CD14-positive monocyte (primary cell): ENCODE data around the gene AHI1. TPM values are rescaled to one million over a fixed set of nuclear protein-coding genes. Genes with fewer than 3 reads are reported as not detected.
A peak's percentile ranks its signal among the peaks of the same experiment; 100 is the strongest.

Source experiments
- DNase-seq, 3 donors: peaks; one replicate each; pipeline ENCODE4 v3.0.0-alpha.2; 2011 to 2022
- H2AFZ ChIP-seq: 2 replicates; pipeline ENCODE4 v1.6.0; 2012; ENCODE audit warnings: mild to moderate bottlenecking, low read depth, low read length, inconsistent platforms; ENCODE audit not compliant: insufficient read depth, poor library complexity, severe bottlenecking
- H3K27ac ChIP-seq, 2 donors: 1 replicate in 1 of 2; 2 replicates in 1 of 2; pipeline ENCODE4 v1.5.1; 2012 to 2013; ENCODE audit warnings: low read length in 2 of 2, control low read depth in 1 of 2, inconsistent platforms in 1 of 2, low read depth in 1 of 2, mild to moderate bottlenecking in 1 of 2
- H3K27me3 ChIP-seq, 2 donors: one replicate each; pipeline versions ENCODE4 v1.6.0 to v1.6.1; 2011 to 2013; ENCODE audit warnings: low read length in 2 of 2; ENCODE audit not compliant: control insufficient read depth in 2 of 2, insufficient read depth in 2 of 2
- H3K36me3 ChIP-seq, 2 donors: replicated peaks in 1 of 2; 1 replicate in 1 of 2; 2 replicates in 1 of 2; pipeline versions ENCODE4 v1.5.1 to v1.6.1; 2012 to 2013; ENCODE audit warnings: low read length in 2 of 2, control low read depth in 1 of 2, inconsistent platforms in 1 of 2, mild to moderate bottlenecking in 1 of 2; ENCODE audit not compliant: insufficient read depth in 2 of 2, control insufficient read depth in 1 of 2
- H3K4me1 ChIP-seq, 2 donors: 1 replicate in 1 of 2; 2 replicates in 1 of 2; pipeline versions ENCODE4 v1.5.1 to v1.6.1; 2012 to 2013; ENCODE audit warnings: low read length in 2 of 2, control low read depth in 1 of 2, inconsistent platforms in 1 of 2, mild to moderate bottlenecking in 1 of 2, moderate library complexity in 1 of 2; ENCODE audit not compliant: insufficient read depth in 2 of 2, control insufficient read depth in 1 of 2
- H3K4me2 ChIP-seq: replicated peaks from 2 replicates; pipeline ENCODE3; 2012; ENCODE audit warnings: low read length, moderate library complexity, mild to moderate bottlenecking; ENCODE audit not compliant: poor library complexity, severe bottlenecking; ENCODE audit errors: extremely low read depth
- H3K4me3 ChIP-seq, 3 experiments: fragments of 200-600 bp in 1 of 3; sonication (generic) in 1 of 3; replicated peaks in 1 of 3; 1 replicate in 2 of 3; 2 replicates in 1 of 3; pipeline ENCODE4 v1.5.1; 2011 to 2013; ENCODE audit warnings: low read length in 3 of 3, mild to moderate bottlenecking in 3 of 3, control low read depth in 2 of 3, low read depth in 2 of 3, inconsistent platforms in 1 of 3, moderate library complexity in 1 of 3
- H3K79me2 ChIP-seq: 2 replicates; pipeline ENCODE4 v1.6.0; 2012; ENCODE audit warnings: mild to moderate bottlenecking, control low read depth, inconsistent platforms, low read length, moderate library complexity; ENCODE audit not compliant: insufficient read depth
- H3K9ac ChIP-seq: 2 replicates; pipeline ENCODE4 v1.6.0; 2017; ENCODE audit warnings: low read length, mild to moderate bottlenecking; ENCODE audit not compliant: insufficient read depth, poor library complexity, severe bottlenecking
- H3K9me3 ChIP-seq, 2 donors: replicated peaks in 1 of 2; 1 replicate in 1 of 2; 2 replicates in 1 of 2; pipeline versions ENCODE4 v1.5.1 to v1.6.1; 2012 to 2013; ENCODE audit warnings: low read length in 2 of 2, control low read depth in 1 of 2; ENCODE audit not compliant: control insufficient read depth in 1 of 2, insufficient read depth in 1 of 2
- H4K20me1 ChIP-seq: 2 replicates; pipeline ENCODE4 v1.6.0; 2012; ENCODE audit warnings: mild to moderate bottlenecking, low read length, control low read depth, moderate library complexity; ENCODE audit not compliant: insufficient read depth
- H3K27ac Mint-ChIP-seq, 7 donors: one replicate each; pipeline ENCODE4 v1.8.0; 2020; ENCODE audit warnings: mild to moderate bottlenecking in 7 of 7, mixed read lengths in 7 of 7, moderate library complexity in 6 of 7, inconsistent platforms in 2 of 7
- H3K27me3 Mint-ChIP-seq, 3 donors: one replicate each; pipeline ENCODE4 v1.8.0; 2021 to 2022; ENCODE audit warnings: low read depth in 3 of 3, mild to moderate bottlenecking in 3 of 3, mixed read lengths in 3 of 3, moderate library complexity in 3 of 3, inconsistent platforms in 1 of 3
- H3K36me3 Mint-ChIP-seq, 2 donors: one replicate each; pipeline ENCODE4 v1.8.0; 2020; ENCODE audit warnings: mixed read lengths in 2 of 2, inconsistent platforms in 1 of 2, mild to moderate bottlenecking in 1 of 2
- H3K4me1 Mint-ChIP-seq: one replicate; pipeline ENCODE4 v1.8.0; 2020; ENCODE audit warnings: mild to moderate bottlenecking, mixed read lengths
- H3K4me3 Mint-ChIP-seq, 2 donors: one replicate each; pipeline ENCODE4 v1.8.0; 2020; ENCODE audit warnings: mild to moderate bottlenecking in 2 of 2, mixed read lengths in 2 of 2, moderate library complexity in 1 of 2
- H3K9me3 Mint-ChIP-seq, 7 donors: one replicate each; pipeline ENCODE4 v1.8.0; 2020 to 2022; ENCODE audit warnings: mixed read lengths in 7 of 7, mild to moderate bottlenecking in 6 of 7, moderate library complexity in 6 of 7, inconsistent platforms in 2 of 7
- WGBS: methylation state at CpG from one replicate; pipeline ENCODE4 v1.1.5; 2013; ENCODE audit warnings: missing lambda C conversion rate; ENCODE audit not compliant: insufficient coverage; 5-methylcytosine and 5-hydroxymethylcytosine counted together
- intact Hi-C, 2 donors: fragments of 100-400 bp; cut with micrococcal nuclease; formaldehyde crosslinking; loops; one replicate each; pipeline versions ENCODE4 v1.15.0 to v1.15.1; 2023
- polyA plus RNA-seq, 3 donors: library from polyadenylated mRNA; depleted of rRNA in 1 of 3; unstranded in 2 of 3; stranded (reverse) in 1 of 3; fragments of 300-500 nt in 2 of 3; fragments of >200 nt in 1 of 3; fragmentation: Illumina TruSeq in 2 of 3; gene quantifications; 1 replicate in 2 of 3; 2 replicates in 1 of 3; pipeline ENCODE4 v1.2.3, GENCODE V29; 2012 to 2021
- TF ChIP-seq, protein P1 (sequence below): fragments of 200-600 bp; IDR thresholded peaks from one replicate; pipeline ENCODE4 v1.8.0; 2022; ENCODE audit warnings: antibody characterized with exemption, mild to moderate bottlenecking

The AHI1 gene
- polyA plus RNA-seq, 3 donors = 0.91 to 2.8 (median 1.4) TPM

DNA sequence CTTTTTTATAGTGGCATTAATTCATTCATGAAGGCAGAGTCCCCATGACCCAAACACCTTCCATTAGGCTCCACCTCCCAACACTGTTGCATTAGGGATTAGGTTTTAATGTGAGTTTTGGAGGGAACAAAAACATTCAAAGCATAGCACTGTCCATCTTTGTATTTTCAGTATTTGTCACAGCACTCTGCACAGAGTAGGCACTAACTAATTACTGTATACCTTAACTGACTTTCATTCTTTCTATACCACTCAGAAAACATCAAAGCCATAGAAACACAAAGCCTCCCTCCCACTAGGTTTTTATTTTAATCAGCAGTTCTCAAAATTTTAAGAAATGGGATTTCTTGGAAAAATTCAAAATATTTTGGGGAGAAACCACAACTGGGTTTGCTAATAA is 21.8 kb upstream of the AHI1 start:
- Histone ChIP-seq H3K27ac (no peak overlapping the region), H3K4me1 (peaks cover 3 to 5% of the 10 kb centered on the region in 2 donors), H3K79me2 (no peaks in the 10 kb centered on the region), H3K27me3 (no peaks in the 10 kb centered on the region), H3K36me3 (no peaks in the 10 kb centered on the region), H3K4me2 (no peak overlapping the region), H2AFZ (no peak overlapping the region), H3K9me3 (no peaks in the 10 kb centered on the region), H4K20me1 (no peaks in the 10 kb centered on the region), H3K4me3 (no peak overlapping the region), H3K9ac (no peak overlapping the region)
- TF ChIP-seq, protein P1, sequence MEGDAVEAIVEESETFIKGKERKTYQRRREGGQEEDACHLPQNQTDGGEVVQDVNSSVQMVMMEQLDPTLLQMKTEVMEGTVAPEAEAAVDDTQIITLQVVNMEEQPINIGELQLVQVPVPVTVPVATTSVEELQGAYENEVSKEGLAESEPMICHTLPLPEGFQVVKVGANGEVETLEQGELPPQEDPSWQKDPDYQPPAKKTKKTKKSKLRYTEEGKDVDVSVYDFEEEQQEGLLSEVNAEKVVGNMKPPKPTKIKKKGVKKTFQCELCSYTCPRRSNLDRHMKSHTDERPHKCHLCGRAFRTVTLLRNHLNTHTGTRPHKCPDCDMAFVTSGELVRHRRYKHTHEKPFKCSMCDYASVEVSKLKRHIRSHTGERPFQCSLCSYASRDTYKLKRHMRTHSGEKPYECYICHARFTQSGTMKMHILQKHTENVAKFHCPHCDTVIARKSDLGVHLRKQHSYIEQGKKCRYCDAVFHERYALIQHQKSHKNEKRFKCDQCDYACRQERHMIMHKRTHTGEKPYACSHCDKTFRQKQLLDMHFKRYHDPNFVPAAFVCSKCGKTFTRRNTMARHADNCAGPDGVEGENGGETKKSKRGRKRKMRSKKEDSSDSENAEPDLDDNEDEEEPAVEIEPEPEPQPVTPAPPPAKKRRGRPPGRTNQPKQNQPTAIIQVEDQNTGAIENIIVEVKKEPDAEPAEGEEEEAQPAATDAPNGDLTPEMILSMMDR = no peak
- no peaks in the 10 kb centered on the region for H3K36me3 Mint-ChIP-seq
- peaks cover 8% of the 10 kb centered on the region for H3K4me1 Mint-ChIP-seq
- H3K27ac Mint-ChIP-seq = no peak overlapping the region
- peaks cover 0 to 9% (median 0%) of the 10 kb centered on the region in 7 donors for H3K9me3 Mint-ChIP-seq
- no peak for DNase-seq
- no peaks in the 10 kb centered on the region for H3K27me3 Mint-ChIP-seq
- intact Hi-C loops = no loop called here
- H3K4me3 Mint-ChIP-seq = no peak overlapping the region

DNA sequence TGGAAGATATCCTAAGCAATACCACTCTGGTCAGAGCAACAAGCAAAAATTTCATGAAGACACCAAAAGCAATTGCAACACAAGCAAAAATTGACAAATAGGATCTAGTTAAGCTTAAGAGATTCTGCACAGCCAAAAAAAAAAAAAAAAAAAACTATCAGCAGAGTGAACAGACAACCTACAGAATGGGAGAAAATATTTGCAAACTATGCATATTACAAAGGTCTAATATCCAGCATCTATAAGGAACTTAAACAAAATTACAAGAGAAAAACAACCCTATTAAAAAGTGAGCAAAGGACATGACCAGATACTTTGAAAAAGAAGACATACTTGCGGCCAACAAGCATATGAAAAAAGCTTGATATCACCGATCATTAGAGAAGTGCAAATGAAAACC is 20.0 kb upstream of the AHI1 start:
- intact Hi-C loops = no loop called here
- Histone ChIP-seq H3K79me2 (no peaks in the 10 kb centered on the region), H3K27me3 (no peaks in the 10 kb centered on the region), H3K4me1 (no peaks in the 10 kb centered on the region), H3K27ac (no peak overlapping the region), H2AFZ (no peak overlapping the region), H3K36me3 (no peaks in the 10 kb centered on the region), H3K9me3 (no peaks in the 10 kb centered on the region), H3K9ac (no peak overlapping the region), H4K20me1 (no peaks in the 10 kb centered on the region), H3K4me3 (no peak overlapping the region), H3K4me2 (no peak overlapping the region)
- Mint-ChIP-seq H3K9me3 (peaks cover 0 to 9% (median 0%) of the 10 kb centered on the region in 7 donors), H3K4me3 (no peak overlapping the region), H3K4me1 (no peaks in the 10 kb centered on the region), H3K27ac (peak overlapping the region in 1 of 7 donors; percentile 45), H3K36me3 (no peaks in the 10 kb centered on the region), H3K27me3 (no peaks in the 10 kb centered on the region)
- WGBS = no CpG with 5 or more reads among the region's 2 CpGs
- DNase-seq = no peak
- TF ChIP-seq, protein P1 = no peak
